ENCODE results near the gene EFEMP1. TPM values are rescaled to one million over a fixed set of nuclear protein-coding genes. Genes with fewer than 3 reads are reported as not detected.

Gene EFEMP1
- total RNA-seq, 2 experiments from 2014 or later, result not detected

- no peak for DNase-seq
- no peaks in the 10 kb centered on the region for H3K36me3 Mint-ChIP-seq (ENCODE audit: low read depth)
- ATAC-seq, result no peak
- CTCF ChIA-PET, result no interaction called here
- no peak overlapping the region for H3K4me3 Mint-ChIP-seq
- H3K27me3 Mint-ChIP-seq (ENCODE audit: low read depth), result no peaks in the 10 kb centered on the region
- no peaks in the 10 kb centered on the region for H3K9me3 Mint-ChIP-seq (ENCODE audit: insufficient read depth)
- H3K4me1 Mint-ChIP-seq (ENCODE audit: low read depth), result no peaks in the 10 kb centered on the region
- H3K27ac Mint-ChIP-seq, result no peak overlapping the region
- POLR2A ChIA-PET, result no interaction called here
Observed at GRCh38 chr2:55871637-55872036, 51.9 kb downstream of the EFEMP1 start.

GRCh38 chr2:55869637-55870325 is 53.8 kb downstream of the EFEMP1 start:
- POLR2A ChIA-PET, result no interaction called here
- Mint-ChIP-seq H3K4me1 (ENCODE audit: low read depth) (no peaks in the 10 kb centered on the region), H3K27me3 (ENCODE audit: low read depth) (no peaks in the 10 kb centered on the region), H3K4me3 (no peak overlapping the region), H3K36me3 (ENCODE audit: low read depth) (no peaks in the 10 kb centered on the region), H3K9me3 (ENCODE audit: insufficient read depth) (no peaks in the 10 kb centered on the region), H3K27ac (no peak overlapping the region)
- ATAC-seq (no peak), DNase-seq (no peak)
- CTCF ChIA-PET, result no interaction called here

- Mint-ChIP-seq H3K4me3 (no peak overlapping the region), H3K4me1 (ENCODE audit: low read depth) (no peaks in the 10 kb centered on the region), H3K9me3 (ENCODE audit: insufficient read depth) (no peaks in the 10 kb centered on the region), H3K27me3 (ENCODE audit: low read depth) (no peaks in the 10 kb centered on the region), H3K36me3 (ENCODE audit: low read depth) (no peaks in the 10 kb centered on the region), H3K27ac (no peak overlapping the region)
- DNase-seq (no peak), ATAC-seq (no peak)
- ChIA-PET CTCF (no interaction called here), POLR2A (no interaction called here)
Observed at GRCh38 chr2:55865096-55865835, 58.3 kb downstream of the EFEMP1 start.

- Mint-ChIP-seq H3K4me1 (ENCODE audit: low read depth) (no peaks in the 10 kb centered on the region), H3K9me3 (ENCODE audit: insufficient read depth) (no peaks in the 10 kb centered on the region), H3K4me3 (no peak overlapping the region), H3K36me3 (ENCODE audit: low read depth) (no peaks in the 10 kb centered on the region), H3K27ac (no peak overlapping the region), H3K27me3 (ENCODE audit: low read depth) (no peaks in the 10 kb centered on the region)
- ChIA-PET CTCF (no interaction called here), POLR2A (no interaction called here)
- ATAC-seq (no peak), DNase-seq (no peak)
Observed at GRCh38 chr2:55864351-55865084, 59.1 kb downstream of the EFEMP1 start.

DNA sequence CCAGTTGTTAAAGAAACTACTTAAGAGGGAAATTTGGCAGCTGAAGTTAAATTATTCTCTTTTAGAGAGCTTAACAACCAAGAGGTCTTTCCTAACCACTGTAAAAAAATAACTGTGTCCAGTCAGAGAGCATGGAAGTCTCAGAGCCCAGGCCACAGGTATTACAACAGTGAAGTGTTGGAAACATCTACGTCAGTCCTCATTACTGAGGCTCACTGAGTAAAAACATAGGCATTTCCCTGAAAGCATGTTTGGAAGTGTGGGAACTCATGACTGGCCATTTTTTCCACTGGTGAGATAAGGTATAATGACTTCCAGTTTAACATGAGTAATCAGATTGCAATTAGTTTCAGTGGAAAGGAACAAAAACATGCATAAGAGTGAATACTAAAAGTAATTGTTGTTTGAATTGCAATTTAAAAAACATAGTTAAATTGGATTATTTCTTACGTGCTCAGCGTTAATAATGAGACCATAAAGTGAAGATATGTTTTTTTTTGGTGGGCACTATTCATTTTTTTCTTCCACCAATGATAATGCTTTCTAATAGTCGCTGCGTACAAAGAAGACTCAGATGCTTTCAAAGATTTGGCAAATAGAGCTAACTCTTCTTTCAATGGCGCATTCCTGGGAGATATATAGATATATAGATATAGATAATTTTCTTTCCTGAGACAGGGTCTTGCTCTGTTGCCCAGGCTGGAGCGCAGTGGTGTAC is 60.8 kb downstream of the EFEMP1 start:
- H3K9me3 Mint-ChIP-seq (ENCODE audit: insufficient read depth), result no peaks in the 10 kb centered on the region
- ATAC-seq (no peak), DNase-seq (no peak)
- H3K27me3 Mint-ChIP-seq (ENCODE audit: low read depth), result no peaks in the 10 kb centered on the region
- no peaks in the 10 kb centered on the region for H3K4me1 Mint-ChIP-seq (ENCODE audit: low read depth)
- H3K4me3 Mint-ChIP-seq, result no peak overlapping the region
- ChIA-PET POLR2A (no interaction called here), CTCF (no interaction called here)
- no peaks in the 10 kb centered on the region for H3K36me3 Mint-ChIP-seq (ENCODE audit: low read depth)
- H3K27ac Mint-ChIP-seq, result no peak overlapping the region

GRCh38 chr2:55862246-55862645 is 61.3 kb downstream of the EFEMP1 start:
- Mint-ChIP-seq H3K4me1 (ENCODE audit: low read depth) (no peaks in the 10 kb centered on the region), H3K27me3 (ENCODE audit: low read depth) (no peaks in the 10 kb centered on the region), H3K9me3 (ENCODE audit: insufficient read depth) (no peaks in the 10 kb centered on the region), H3K4me3 (no peak overlapping the region), H3K27ac (no peak overlapping the region), H3K36me3 (ENCODE audit: low read depth) (no peaks in the 10 kb centered on the region)
- ChIA-PET CTCF (no interaction called here), POLR2A (no interaction called here)
- no peak for ATAC-seq
- DNase-seq, result no peak

DNA sequence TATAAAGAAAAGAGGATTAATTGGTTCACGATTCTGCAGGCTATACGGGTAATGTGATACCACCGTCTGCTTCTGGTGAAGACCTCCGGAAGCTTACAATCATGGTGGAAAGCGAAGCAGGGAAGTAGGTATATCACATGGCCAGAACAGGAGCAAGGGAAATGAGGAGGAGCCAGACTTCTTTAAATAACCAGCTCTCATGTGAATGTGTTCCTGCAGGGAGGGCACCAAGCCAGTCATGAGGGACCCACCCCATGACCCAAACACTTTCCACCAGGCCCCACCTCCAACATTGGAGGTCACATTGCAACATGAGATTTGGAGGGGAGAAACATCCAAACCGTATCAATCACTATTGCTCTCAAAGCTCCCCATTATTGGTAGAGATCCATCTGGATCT is 61.8 kb downstream of the EFEMP1 start:
- DNase-seq (no peak), ATAC-seq (no peak)
- H3K9me3 Mint-ChIP-seq (ENCODE audit: insufficient read depth), result no peaks in the 10 kb centered on the region
- H3K36me3 Mint-ChIP-seq (ENCODE audit: low read depth), result no peaks in the 10 kb centered on the region
- no peak overlapping the region for H3K27ac Mint-ChIP-seq
- POLR2A ChIA-PET, result no interaction called here
- no peaks in the 10 kb centered on the region for H3K4me1 Mint-ChIP-seq (ENCODE audit: low read depth)
- no peak overlapping the region for H3K4me3 Mint-ChIP-seq
- no peaks in the 10 kb centered on the region for H3K27me3 Mint-ChIP-seq (ENCODE audit: low read depth)
- CTCF ChIA-PET, result no interaction called here

DNA sequence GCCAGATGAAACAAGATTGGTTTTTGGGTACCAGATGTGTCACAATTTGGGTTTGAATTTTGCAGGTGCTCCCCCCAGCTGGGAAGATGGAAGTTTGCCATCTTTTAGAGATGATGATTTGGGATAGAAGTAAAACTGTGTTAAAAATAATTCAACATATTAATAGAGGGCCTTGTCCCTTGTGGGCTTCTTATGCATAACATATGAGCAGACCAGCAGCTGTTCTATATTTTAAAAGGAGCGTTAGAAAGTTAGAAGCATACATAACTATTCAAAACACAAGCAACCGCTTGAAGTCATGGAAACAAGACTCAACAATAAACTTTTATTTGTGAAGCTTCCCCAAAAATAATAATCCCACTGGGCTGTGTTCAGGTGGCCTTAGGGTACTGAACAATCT is 62.8 kb downstream of the EFEMP1 start:
- H3K27me3 Mint-ChIP-seq (ENCODE audit: low read depth), result no peaks in the 10 kb centered on the region
- no peak for DNase-seq
- ChIA-PET POLR2A (no interaction called here), CTCF (no interaction called here)
- no peak overlapping the region for H3K4me3 Mint-ChIP-seq
- H3K9me3 Mint-ChIP-seq (ENCODE audit: insufficient read depth), result no peaks in the 10 kb centered on the region
- H3K27ac Mint-ChIP-seq, result no peak overlapping the region
- H3K4me1 Mint-ChIP-seq (ENCODE audit: low read depth), result no peaks in the 10 kb centered on the region
- ATAC-seq, result no peak
- no peaks in the 10 kb centered on the region for H3K36me3 Mint-ChIP-seq (ENCODE audit: low read depth)

DNA sequence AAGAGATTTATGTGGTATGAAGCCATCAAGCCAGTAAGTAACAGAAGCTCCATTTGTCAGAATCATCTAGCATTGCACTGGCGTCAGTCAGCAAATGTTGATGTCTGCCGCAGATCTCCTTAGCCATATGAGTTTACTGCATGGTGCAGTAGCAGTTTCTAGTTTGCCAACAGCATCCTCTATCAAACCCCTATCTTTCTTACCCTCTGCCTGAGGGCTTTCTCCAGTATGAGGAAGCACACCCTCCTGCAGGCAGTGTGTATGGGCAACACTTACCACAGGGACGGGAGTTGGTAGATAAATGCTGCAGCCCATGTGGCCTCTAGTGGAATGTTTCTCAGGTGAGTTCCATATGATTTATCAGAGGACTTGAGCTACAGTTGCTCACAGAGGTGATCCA is 63.7 kb downstream of the EFEMP1 start:
- CTCF ChIA-PET, result no interaction called here
- POLR2A ChIA-PET, result no interaction called here
- H3K27me3 Mint-ChIP-seq (ENCODE audit: low read depth), result no peaks in the 10 kb centered on the region
- H3K36me3 Mint-ChIP-seq (ENCODE audit: low read depth), result no peaks in the 10 kb centered on the region
- no peaks in the 10 kb centered on the region for H3K4me1 Mint-ChIP-seq (ENCODE audit: low read depth)
- no peak overlapping the region for H3K4me3 Mint-ChIP-seq
- no peak for DNase-seq
- no peak for ATAC-seq
- no peaks in the 10 kb centered on the region for H3K9me3 Mint-ChIP-seq (ENCODE audit: insufficient read depth)
- H3K27ac Mint-ChIP-seq, result no peak overlapping the region

DNA sequence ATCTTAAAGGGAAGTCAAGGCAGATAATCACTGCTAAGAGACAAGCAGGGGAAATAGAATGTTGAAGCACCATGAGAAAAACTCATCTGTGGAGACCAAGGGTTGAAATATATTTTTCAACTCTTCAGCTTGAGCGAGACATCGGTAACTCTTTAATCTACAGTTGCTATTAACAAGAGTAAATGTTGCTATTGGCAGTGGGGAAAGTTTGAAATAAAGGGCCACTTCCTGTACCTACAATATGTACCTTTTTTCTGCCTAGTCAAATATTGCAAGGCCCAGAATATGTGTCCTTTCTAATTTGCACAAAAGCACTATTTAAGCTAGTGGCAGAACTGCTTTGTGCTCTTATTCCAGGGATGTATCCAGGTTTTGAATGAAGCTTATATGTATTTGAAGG is 65.8 kb downstream of the EFEMP1 start:
- ChIA-PET CTCF (interaction anchor here (0.7 kb wide), 1 partner anchor 140 kb away, joined by 3 read pairs; no protein-coding TSS in a partner anchor), POLR2A (no interaction called here)
- Mint-ChIP-seq H3K9me3 (ENCODE audit: insufficient read depth) (no peaks in the 10 kb centered on the region), H3K27me3 (ENCODE audit: low read depth) (no peaks in the 10 kb centered on the region), H3K4me1 (ENCODE audit: low read depth) (no peaks in the 10 kb centered on the region), H3K27ac (no peak overlapping the region), H3K4me3 (no peak overlapping the region), H3K36me3 (ENCODE audit: low read depth) (no peaks in the 10 kb centered on the region)
- ATAC-seq (no peak), DNase-seq (no peak)

DNA sequence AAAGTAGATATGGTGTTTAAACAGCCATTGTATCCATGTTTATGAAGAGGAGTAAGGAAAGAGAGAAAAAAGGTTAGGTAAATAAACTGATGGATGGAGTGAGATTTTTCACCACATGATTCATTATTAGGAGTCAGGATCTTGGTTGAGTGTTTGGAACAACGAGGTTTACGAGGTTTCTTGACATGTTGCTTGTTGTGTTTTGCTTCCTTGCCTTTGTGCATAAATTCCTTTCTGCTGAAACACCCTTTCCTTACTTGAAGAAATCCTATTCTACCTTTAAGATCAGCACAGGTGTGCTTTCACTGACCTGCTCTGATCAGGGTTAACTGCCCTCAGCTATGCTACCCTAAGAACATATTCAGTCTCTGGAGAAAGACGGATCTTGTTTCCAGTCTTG is 66.6 kb downstream of the EFEMP1 start:
- Mint-ChIP-seq H3K36me3 (ENCODE audit: low read depth) (no peaks in the 10 kb centered on the region), H3K27me3 (ENCODE audit: low read depth) (no peaks in the 10 kb centered on the region), H3K4me3 (no peak overlapping the region), H3K9me3 (ENCODE audit: insufficient read depth) (no peaks in the 10 kb centered on the region), H3K4me1 (ENCODE audit: low read depth) (no peaks in the 10 kb centered on the region), H3K27ac (no peak overlapping the region)
- DNase-seq, result no peak
- ATAC-seq, result no peak
- ChIA-PET POLR2A (no interaction called here), CTCF (no interaction called here)

DNA sequence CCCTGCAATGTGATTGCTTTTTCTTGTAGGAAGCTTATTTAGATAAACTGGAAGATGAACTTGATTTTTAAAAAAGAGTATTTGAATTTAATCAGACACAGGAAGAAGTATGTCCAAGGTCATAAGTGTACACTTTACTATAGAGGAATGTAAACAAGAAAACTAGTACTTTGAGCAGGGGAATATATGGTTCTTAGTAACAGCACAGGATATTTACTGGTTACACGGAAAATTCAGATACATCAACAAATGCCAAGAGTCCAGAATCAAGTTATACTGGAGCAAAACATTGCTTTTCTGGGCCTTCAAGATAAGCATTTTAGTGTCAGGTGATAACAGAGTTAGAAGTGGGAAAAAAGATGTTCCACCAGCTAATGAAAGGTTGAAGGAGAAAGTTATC is 75.5 kb downstream of the EFEMP1 start:
- H3K9me3 Mint-ChIP-seq (ENCODE audit: insufficient read depth), result no peaks in the 10 kb centered on the region
- H3K4me1 Mint-ChIP-seq (ENCODE audit: low read depth), result no peaks in the 10 kb centered on the region
- POLR2A ChIA-PET, result no interaction called here
- no peak overlapping the region for H3K27ac Mint-ChIP-seq
- CTCF ChIA-PET, result no interaction called here
- DNase-seq (no peak), ATAC-seq (no peak)
- no peaks in the 10 kb centered on the region for H3K36me3 Mint-ChIP-seq (ENCODE audit: low read depth)
- no peaks in the 10 kb centered on the region for H3K27me3 Mint-ChIP-seq (ENCODE audit: low read depth)
- no peak overlapping the region for H3K4me3 Mint-ChIP-seq
